AG10803 (cell line): ENCODE measurements around the gene PTTG1IP.

Source experiments
- DNase-seq: peaks from one replicate; pipeline ENCODE4 v3.0.0; 2010; ENCODE audit warnings: low read depth
- H3K4me3 ChIP-seq: 2 replicates; pipeline ENCODE4 v1.5.1; 2011; ENCODE audit warnings: mild to moderate bottlenecking, low read length, control low read depth
- TF ChIP-seq, protein P1 (sequence below): conservative IDR thresholded peaks from 2 replicates; pipeline ENCODE4 v1.5.1; 2011; ENCODE audit warnings: mild to moderate bottlenecking, low read length, control low read depth, inconsistent platforms

PTTG1IP gene

DNA sequence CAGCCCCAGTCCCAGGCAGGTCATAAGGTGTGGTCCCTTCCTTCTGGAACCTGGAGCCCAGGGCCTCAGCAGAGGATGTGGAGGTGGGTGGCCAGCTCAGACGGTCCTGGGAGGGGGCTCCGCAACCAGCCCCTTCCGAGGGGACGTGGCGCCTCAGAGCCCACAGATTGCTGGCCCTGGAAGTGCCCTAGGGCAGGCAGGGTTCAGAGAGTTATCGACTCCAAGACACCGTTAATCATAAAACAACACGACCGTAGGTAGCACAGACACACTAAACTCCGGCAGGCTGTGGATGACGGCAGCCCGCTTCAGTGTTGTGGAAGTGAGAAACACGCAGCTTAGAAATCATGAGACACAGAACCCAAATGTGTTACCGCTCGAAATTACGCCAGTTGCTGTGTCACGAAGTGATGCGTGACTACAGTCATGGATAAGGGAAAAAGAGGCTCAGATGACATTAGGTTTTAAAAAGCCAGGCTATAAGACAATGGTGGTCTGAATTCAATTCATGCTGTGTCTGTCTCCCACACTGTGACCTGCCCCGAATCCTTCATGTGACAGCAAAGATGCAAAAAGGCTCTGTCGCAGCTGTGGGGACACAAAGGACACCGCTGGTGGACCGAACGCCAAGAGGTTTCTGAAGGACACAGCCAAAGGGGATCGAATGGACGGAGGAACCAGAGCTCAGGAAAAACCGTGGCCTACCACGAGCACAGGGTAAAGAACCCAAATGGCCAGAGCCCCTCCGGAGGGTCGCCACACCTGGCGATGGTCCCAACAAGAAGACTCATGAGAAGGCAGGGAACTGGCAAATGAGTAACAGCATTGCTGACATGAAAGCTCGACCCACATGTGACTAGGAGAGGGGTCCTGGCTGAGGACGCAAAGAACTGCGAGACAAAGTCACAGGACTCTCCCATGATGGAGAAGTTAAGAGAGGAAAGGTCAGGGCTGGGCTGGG is 53.9 kb downstream of the PTTG1IP start:
- TF ChIP-seq, protein P1, sequence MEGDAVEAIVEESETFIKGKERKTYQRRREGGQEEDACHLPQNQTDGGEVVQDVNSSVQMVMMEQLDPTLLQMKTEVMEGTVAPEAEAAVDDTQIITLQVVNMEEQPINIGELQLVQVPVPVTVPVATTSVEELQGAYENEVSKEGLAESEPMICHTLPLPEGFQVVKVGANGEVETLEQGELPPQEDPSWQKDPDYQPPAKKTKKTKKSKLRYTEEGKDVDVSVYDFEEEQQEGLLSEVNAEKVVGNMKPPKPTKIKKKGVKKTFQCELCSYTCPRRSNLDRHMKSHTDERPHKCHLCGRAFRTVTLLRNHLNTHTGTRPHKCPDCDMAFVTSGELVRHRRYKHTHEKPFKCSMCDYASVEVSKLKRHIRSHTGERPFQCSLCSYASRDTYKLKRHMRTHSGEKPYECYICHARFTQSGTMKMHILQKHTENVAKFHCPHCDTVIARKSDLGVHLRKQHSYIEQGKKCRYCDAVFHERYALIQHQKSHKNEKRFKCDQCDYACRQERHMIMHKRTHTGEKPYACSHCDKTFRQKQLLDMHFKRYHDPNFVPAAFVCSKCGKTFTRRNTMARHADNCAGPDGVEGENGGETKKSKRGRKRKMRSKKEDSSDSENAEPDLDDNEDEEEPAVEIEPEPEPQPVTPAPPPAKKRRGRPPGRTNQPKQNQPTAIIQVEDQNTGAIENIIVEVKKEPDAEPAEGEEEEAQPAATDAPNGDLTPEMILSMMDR = no peak
- no peak for DNase-seq
- H3K4me3 ChIP-seq = no peak overlapping the region

DNA sequence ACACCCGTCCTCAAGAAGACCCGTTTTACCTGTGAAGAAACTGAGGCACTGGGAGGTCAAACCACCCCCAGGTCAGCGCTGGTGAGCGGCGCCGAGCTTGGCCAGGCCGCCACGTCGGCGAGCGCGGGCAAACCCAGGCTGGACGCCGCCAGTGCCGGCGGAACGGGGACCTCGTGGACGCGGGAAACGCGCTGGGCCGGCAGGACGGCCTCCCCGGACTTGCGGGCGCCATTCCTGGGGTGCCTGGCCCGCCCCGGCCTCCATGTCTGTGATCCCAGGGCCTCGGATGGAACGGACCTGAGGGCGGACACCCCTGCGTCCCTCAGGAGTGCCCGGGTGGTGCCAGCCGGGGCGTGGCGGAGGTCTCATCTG is 54.9 kb downstream of the PTTG1IP start:
- TF ChIP-seq, protein P1 = no peak
- DNase-seq = no peak
- H3K4me3 ChIP-seq = peak overlapping the region; percentile 50

DNA sequence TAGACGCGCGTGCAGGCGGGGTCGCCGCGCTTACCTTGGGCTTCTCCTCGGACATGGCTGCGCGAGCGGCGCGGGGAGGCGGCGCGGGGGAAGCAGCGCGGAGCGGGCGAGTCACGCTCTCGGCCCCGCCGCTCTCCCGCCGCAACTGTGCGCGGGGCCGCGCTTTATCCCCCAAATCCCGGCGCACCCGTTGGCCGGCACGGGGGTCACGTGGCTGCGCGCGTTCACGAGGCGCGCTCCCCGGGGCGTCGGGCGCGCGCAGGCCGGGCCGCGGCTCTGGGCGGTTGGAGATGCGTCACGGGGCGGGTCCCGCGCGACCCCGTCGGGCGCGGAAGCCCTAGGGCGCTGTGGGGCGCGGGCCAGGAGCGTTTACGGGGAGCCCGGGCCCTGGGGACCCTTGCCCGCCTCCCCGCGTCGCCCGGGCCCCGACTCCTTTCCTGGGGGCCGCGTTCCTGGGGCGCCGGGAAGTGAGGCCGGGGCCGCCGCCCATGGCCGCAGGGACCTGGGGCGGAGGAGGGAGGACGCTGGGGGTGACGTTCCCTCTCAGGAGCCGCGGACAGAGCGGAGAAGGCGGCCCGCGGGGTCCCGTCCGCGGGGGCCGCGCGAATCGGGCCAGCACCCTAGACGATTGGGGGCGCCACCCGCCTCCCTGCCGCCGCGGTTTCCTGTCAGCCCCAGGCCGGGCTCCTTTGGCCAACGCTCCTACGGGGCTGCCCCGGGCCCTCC is 55.4 kb downstream of the PTTG1IP start, which contains the start of gene SUMO3:
SUMO3 (minus strand) TSS at position 149 of the 726 bp plus-strand sequence; CDS start at position 55, 94 bp downstream.
- DNase-seq = peak; percentile 78
- TF ChIP-seq, protein P1 = no peak
- peak within 1 kb of the TSS; percentile 76 for H3K4me3 ChIP-seq

DNA sequence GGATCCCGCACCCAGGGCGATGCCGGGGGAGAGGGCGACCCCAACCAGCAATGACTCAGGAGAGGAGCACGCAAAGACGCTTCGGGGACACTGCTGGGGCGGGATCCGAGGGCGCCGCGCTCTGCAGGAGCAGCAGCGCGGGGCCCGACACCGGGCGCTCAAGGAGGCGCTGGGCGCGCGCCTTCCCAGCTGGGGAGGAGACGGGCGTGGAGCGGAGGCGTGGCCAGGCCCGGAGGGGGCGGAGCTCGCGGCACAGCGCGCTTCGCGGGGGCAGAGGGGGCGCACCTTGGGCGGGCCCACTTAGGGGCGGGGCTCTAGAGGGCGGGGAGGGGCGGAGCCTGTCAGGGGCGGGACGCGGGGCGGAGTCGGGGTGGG is 56.0 kb downstream of the PTTG1IP start:
- peak overlapping the region; percentile 76 for H3K4me3 ChIP-seq
- peak; percentile 85 for DNase-seq
- TF ChIP-seq, protein P1 = no peak

DNA sequence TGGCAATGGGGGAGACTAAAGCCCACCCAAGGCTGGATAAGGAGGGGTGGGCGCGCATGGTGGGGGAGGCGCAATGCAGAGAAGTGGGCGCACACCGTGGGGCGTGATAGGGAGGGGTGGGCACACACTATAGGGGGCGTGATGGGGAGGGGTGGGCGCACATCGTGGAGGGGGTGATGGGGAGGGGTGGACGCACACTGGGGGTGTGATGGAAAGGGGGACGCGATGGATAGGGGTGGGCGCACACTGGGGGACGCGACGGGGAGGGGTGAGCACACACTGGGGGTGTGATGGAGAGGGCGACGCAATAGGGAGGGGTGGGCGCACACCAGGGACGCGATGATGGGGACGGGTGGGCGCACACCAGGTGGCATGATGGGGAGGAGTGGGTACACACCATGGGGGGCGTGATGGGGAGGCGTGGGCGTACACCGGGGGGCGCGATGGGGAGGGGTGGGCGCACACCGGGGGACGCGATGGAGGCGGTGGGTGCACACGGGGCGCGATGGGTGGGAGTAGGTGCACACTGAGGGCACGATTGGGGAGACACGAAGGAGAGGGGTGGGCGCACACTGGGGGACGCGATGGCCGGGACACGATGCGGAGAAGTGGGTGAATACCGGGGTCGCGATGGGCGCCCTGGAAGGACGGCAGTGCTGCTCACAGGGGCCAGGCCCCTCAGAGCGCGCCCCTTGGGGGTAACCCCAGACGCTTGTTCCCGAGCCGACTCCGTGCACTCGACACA is 56.6 kb downstream of the PTTG1IP start:
- H3K4me3 ChIP-seq = peak overlapping the region; percentile 76
- TF ChIP-seq, protein P1 = no peak
- DNase-seq = no peak

DNA sequence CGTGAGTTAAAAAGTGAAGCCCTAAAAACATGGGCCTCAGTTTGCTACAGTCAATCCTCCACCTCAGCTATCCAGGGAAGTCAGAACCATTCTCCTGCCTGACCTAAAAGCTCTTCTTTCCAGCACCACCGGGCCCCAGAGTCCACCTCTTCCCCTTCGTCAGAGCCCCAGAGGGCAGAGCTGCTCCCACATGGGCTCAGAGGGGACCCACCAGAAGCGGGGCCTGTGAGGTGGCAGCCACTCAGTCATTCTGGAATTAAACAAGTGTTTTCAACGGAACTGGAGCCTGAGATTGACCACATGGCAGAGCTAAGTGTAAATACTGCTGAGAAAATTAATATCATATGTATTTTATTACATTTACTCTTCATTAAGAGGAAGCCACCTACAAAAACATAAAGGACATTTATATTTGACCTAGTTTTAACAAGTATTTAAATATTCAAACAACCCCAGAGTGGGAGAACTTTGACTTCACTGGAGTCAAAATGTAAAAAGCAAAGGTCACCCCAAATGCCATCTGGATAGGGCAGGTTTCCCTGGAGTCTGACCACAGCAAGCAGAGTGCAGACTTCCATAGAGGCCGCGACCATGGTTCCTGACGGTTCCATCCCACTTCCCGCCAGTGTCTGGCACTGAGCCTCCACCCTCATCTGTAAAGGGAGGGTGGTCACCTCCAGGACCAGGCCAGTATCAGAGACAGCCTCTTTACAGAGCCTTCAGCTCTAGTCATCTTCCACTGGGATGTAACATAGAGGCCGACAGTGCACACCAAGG is 57.5 kb downstream of the PTTG1IP start:
- H3K4me3 ChIP-seq = peak overlapping the region; percentile 27

More for the DNA sequence above, 57.5 kb downstream of the PTTG1IP start:
- no peak for DNase-seq
- TF ChIP-seq, protein P1 = no peak
